Measurements from ENCODE around the gene HRH2. TPM values are rescaled to one million over a fixed set of nuclear protein-coding genes. Genes with fewer than 3 reads are reported as not detected.
"Not testable (repeated sequence)": the region's sequence is repeated elsewhere in the genome, so short reads cannot be mapped to it uniquely, and the experiment has no call there.

HRH2 gene
- total and polyA plus RNA-seq, 2 experiments from 2014 or later, result not detected

DNA sequence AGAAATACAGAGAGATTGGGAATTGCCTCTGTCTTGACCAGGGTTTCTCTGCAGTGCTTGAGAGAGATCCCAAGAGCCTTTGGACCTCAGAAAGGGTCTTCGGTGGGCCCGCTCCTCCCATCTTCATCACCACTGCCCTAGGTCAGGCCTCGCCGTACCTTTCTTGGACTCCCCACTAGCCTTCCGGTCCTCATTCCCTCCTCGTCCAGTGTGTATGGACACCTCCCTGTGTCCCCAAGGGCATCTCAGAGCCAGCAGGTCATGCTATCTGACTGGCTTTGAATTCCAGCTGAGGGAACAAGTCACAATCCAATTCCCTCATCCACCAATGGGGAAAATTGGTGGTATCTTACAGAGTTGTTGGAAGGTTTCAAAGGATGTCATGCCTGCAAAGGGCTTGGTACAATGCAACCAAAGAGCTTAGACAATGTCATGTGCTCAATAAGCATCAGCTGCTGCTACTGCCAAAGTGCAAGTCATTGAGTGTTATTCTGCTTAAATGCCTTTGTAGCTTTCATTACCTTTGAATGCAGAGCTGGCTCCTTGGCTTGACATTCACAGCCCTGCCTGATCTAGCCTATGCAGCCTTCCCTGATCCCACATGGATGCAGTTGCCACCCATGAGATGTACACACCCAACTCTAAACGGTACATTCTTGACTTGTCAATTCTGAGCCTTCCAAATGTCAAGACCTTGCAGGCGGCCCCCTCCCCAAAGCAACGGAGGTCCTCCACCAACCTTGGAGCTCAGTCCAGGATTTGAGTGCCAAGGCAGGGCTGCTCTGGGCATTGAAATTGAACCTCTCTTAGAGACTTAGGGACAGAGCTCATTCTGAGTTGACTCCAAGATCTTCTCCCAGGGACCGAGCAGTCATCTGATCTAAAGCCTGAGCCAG, 58.0 kb downstream of the HRH2 start:
- WGBS, 2 experiments (ENCODE audit: low coverage in 1 of 2, low lambda C conversion rate in 2 of 2, missing lambda C conversion rate in 2 of 2), result 35 to 39% methylated on average over 9 to 10 of the region's 10 CpGs
- in situ Hi-C loops (cut with MboI), result no loop called here
- H2AFZ ChIP-seq, result no peak overlapping the region
- no peaks in the 10 kb centered on the region for H3F3A ChIP-seq (ENCODE audit: insufficient read depth)
- H3K9ac ChIP-seq, result no peak overlapping the region
- no peaks in the 10 kb centered on the region for H3K9me3 ChIP-seq (ENCODE audit: low read depth)
- no peaks in the 10 kb centered on the region for H3K27me3 ChIP-seq (replicated peaks; ENCODE audit: insufficient read depth)
- TF ChIP-seq EZH2phosphoT487 (IDR thresholded peaks at IDR 0.05; ENCODE audit: insufficient read depth, low read depth), result no peak
- TF ChIP-seq EZH2 (IDR thresholded peaks at IDR 0.05; ENCODE audit: insufficient read depth, poor library complexity, severe bottlenecking), result no peak
- H3K4me1 ChIP-seq (ENCODE audit: insufficient read depth), result no peaks in the 10 kb centered on the region
- no peak for DNase-seq
- no peaks in the 10 kb centered on the region for H3K36me3 ChIP-seq (ENCODE audit: low read depth)
- H3K4me2 ChIP-seq (ENCODE audit: unreplicated experiment), result no peak overlapping the region
- H4K20me1 ChIP-seq (ENCODE audit: insufficient read depth), result no peaks in the 10 kb centered on the region
- no peak overlapping the region for H3K27ac ChIP-seq
- H3K4me3 ChIP-seq, result no peak overlapping the region
- H3K79me2 ChIP-seq (ENCODE audit: insufficient read depth), result no peaks in the 10 kb centered on the region
- no peaks in the 10 kb centered on the region for H3K9me2 ChIP-seq (ENCODE audit: insufficient read depth)

DNA sequence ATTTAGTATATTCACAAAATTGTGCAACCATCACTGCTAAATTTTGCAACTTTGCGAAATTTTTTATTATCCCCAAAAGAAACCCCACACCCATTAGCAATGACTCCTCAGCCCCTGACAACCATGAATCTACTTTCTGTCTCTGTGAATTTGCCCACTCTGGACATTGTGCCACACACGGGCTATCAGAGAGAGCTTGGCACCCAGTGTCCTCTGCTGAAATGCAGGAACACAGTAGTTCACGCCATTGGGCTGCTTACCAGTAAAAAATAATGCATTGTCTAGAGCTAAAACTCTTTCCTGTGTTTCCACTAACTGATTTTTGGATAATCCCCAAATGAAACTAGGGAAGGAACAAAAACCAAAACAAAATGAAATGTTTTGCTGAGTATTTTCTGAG, 60.0 kb downstream of the HRH2 start:
- Histone ChIP-seq H3K27me3 (replicated peaks; ENCODE audit: insufficient read depth) (no peaks in the 10 kb centered on the region), H2AFZ (no peak overlapping the region), H3K4me2 (ENCODE audit: unreplicated experiment) (no peak overlapping the region), H4K20me1 (ENCODE audit: insufficient read depth) (no peaks in the 10 kb centered on the region), H3K4me1 (ENCODE audit: insufficient read depth) (no peaks in the 10 kb centered on the region), H3K9ac (no peak overlapping the region), H3K4me3 (no peak overlapping the region), H3K9me3 (ENCODE audit: low read depth) (no peaks in the 10 kb centered on the region), H3K27ac (no peak overlapping the region), H3K79me2 (ENCODE audit: insufficient read depth) (no peaks in the 10 kb centered on the region), H3K36me3 (ENCODE audit: low read depth) (no peaks in the 10 kb centered on the region), H3F3A (ENCODE audit: insufficient read depth) (no peaks in the 10 kb centered on the region), H3K9me2 (ENCODE audit: insufficient read depth) (no peaks in the 10 kb centered on the region)
- in situ Hi-C loops (cut with MboI), result no loop called here
- TF ChIP-seq EZH2phosphoT487 (IDR thresholded peaks at IDR 0.05; ENCODE audit: insufficient read depth, low read depth) (no peak), EZH2 (IDR thresholded peaks at IDR 0.05; ENCODE audit: insufficient read depth, poor library complexity, severe bottlenecking) (no peak)
- DNase-seq, result no peak
- WGBS, 2 experiments (ENCODE audit: low coverage in 1 of 2, low lambda C conversion rate in 2 of 2, missing lambda C conversion rate in 2 of 2), result 16 to 25% methylated on average over 3 of the region's 3 CpGs

DNA sequence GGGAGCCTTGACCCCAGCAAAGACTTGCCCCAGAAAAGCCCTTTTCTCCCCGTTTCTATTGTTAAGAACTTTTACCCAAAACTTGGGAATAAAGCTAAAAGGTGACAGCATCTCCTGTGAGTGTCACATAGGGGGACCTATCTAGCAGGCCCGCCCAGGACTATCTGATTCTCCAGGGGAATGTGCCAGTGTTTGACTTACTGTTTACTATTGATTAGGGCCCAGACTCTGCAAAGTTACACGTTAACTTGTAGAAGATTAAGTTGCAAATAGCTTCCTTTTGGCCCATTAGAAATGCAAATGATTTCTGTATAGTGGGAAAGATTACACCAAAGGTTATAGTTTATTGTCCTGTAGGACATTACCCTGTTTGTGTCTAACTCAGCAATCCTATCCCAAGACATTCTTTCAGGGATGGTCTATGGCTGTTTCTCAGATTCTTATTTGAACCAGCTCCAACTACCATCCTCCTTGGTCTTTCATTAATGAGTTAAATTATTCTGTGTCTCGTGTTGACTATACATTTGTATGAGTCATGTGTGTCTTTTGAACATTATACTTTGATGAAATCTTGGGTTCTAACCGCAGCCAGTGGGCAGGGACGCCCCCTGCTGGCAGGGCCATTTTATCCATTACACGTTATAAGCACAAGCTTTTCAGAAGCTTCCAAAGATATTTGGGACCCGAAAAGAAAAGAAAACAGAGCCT, 60.7 kb downstream of the HRH2 start:
- Histone ChIP-seq H3K27me3 (replicated peaks; ENCODE audit: insufficient read depth) (no peaks in the 10 kb centered on the region), H4K20me1 (ENCODE audit: insufficient read depth) (no peaks in the 10 kb centered on the region), H2AFZ (no peak overlapping the region), H3K4me3 (no peak overlapping the region), H3K4me2 (ENCODE audit: unreplicated experiment) (no peak overlapping the region), H3K36me3 (ENCODE audit: low read depth) (no peaks in the 10 kb centered on the region), H3K9me3 (ENCODE audit: low read depth) (no peaks in the 10 kb centered on the region), H3K79me2 (ENCODE audit: insufficient read depth) (no peaks in the 10 kb centered on the region), H3K4me1 (ENCODE audit: insufficient read depth) (no peaks in the 10 kb centered on the region), H3K9me2 (ENCODE audit: insufficient read depth) (no peaks in the 10 kb centered on the region), H3K27ac (no peak overlapping the region), H3F3A (ENCODE audit: insufficient read depth) (no peaks in the 10 kb centered on the region), H3K9ac (no peak overlapping the region)
- in situ Hi-C loops (cut with MboI), result no loop called here
- 11 to 15% methylated on average over 8 of the region's 8 CpGs for WGBS, 2 experiments (ENCODE audit: low coverage in 1 of 2, low lambda C conversion rate in 2 of 2, missing lambda C conversion rate in 2 of 2)
- no peak for TF ChIP-seq EZH2 (IDR thresholded peaks at IDR 0.05; ENCODE audit: insufficient read depth, poor library complexity, severe bottlenecking)
- no peak for TF ChIP-seq EZH2phosphoT487 (IDR thresholded peaks at IDR 0.05; ENCODE audit: insufficient read depth, low read depth)
- DNase-seq, result peak; percentile 31

DNA sequence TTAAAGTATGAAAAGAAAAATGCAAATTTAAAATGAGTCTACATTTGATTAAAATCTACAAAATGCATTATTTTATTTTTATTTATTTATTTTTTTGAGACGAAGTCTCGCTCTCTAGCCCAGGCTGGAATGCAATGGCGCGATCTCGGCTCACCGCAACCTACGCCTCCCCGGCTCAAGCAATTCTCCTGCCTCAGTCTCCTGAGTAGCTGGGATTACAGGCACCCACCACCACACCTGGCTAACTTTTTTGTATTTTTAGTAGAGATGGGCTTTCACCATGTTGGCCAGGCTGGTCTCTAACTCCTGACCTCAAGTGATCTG, 61.2 kb downstream of the HRH2 start:
- DNase-seq; H3K4me2 ChIP-seq (ENCODE audit: unreplicated experiment); H2AFZ ChIP-seq; H4K20me1 ChIP-seq (ENCODE audit: insufficient read depth); H3K4me3 ChIP-seq; H3K79me2 ChIP-seq (ENCODE audit: insufficient read depth); H3K27me3 ChIP-seq (replicated peaks; ENCODE audit: insufficient read depth); H3K9me3 ChIP-seq (ENCODE audit: low read depth); H3K9ac ChIP-seq; H3K36me3 ChIP-seq (ENCODE audit: low read depth); H3K4me1 ChIP-seq (ENCODE audit: insufficient read depth); in situ Hi-C loops (cut with MboI); H3K9me2 ChIP-seq (ENCODE audit: insufficient read depth); H3F3A ChIP-seq (ENCODE audit: insufficient read depth); H3K27ac ChIP-seq: not testable (repeated sequence)
- WGBS, 2 experiments (ENCODE audit: low coverage in 1 of 2, low lambda C conversion rate in 2 of 2, missing lambda C conversion rate in 2 of 2), result 88 to 93% methylated on average over 8 of the region's 8 CpGs
